GM21423 (cell line): Measurements from ENCODE around the gene NAALAD2.
A peak's percentile ranks its signal among the peaks of the same experiment; 100 is the strongest.
"Not testable (repeated sequence)": the region's sequence is repeated elsewhere in the genome, so short reads cannot be mapped to it uniquely, and the experiment has no call there.

Experiments
- ATAC-seq: cut with Tn5 transposase; IDR thresholded peaks from one replicate; pipeline ENCODE4 v1.9.1; 2021; ENCODE audit warnings: mild to moderate bottlenecking, moderate library complexity; ENCODE audit not compliant: unreplicated experiment

NAALAD2 gene

GRCh38 chr11:90134478-90135003, at the start of gene NAALAD2:
TSS of gene NAALAD2 (plus strand) at chr11:90134663. CDS start at chr11:90134759, 96 bp downstream.
- peak; percentile 85 for ATAC-seq

- not testable (repeated sequence) for ATAC-seq
These were observed 48.8 kb upstream of the NAALAD2 start, which contains the start of gene UBTFL1 for GRCh38 chr11:90085650-90086049. TSS of gene UBTFL1 (plus strand) at chr11:90085950. CDS start at chr11:90085950, 0 bp downstream.

GRCh38 chr11:90088731-90089130, 45.7 kb upstream of the NAALAD2 start:
- ATAC-seq: not testable (repeated sequence)

DNA sequence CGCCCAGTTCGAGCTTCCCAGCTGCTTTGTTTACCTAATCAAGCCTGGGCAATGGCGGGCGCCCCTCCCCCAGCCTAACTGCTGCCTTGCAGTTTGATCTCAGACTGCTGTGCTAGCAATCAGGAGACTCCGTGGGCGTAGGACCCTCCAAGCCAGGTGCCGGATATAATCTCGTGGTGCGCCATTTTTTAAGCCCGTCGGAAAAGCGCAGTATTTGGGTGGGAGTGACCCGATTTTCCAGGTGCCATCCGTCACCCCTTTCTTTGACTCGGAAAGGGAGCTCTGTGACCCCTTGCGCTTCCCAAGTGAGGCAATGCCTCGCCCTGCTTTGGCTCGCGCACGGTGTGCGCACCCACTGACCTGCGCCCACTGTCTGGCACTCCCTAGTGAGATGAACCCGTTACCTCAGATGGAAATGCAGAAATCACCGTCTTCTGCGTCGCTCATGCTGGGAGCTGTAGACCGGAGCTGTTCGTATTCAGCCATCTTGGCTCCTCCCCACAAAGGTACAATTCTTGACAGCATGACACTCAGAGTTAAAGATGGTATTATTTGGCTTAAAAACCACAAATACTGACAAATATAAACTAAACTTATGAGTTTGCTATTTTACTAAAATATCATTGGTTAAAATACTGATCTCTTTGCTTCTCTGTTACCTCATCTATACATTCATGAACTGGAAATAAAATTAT, 39.1 kb upstream of the NAALAD2 start:
- ATAC-seq: not testable (repeated sequence)

GRCh38 chr11:90098261-90098660, 36.2 kb upstream of the NAALAD2 start:
- ATAC-seq: not testable (repeated sequence)

DNA sequence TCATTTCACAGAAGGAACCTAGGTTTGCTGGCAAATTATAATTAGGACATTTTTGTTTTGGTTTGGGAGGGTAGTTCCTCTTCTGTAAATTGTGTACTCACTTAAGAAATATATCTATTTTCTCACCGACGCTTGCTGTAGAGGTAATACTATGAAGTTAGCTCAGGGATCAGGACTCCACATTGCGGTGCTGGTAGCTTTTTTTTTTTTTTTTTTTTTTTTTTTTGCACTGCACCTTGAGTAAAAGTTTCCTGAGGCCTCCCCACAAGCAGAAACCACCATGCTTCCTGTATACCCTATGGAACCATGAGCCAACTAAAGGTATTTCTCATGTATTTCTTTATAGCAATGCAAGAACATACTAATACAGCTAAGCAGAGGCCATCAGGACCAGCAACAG, 34.0 kb upstream of the NAALAD2 start:
- ATAC-seq: no peak

DNA sequence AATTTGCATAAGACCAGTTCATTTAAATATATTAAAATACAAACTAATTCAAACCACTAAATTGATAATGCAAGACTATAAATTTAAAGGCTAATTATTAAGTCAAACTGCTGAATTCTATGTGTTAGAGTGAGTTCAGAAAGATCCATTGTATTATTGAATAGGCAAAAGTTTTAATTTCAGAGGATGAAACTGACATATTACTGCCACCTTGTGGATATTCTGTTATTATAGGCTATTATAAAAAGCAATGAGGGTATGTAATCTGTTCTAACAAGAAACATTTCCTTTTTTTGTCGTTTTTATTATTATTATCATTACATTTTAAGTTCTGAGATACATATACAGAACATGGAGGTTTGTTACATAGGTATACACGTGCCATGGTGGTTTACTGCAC, 20.9 kb upstream of the NAALAD2 start:
- ATAC-seq: no peak

DNA sequence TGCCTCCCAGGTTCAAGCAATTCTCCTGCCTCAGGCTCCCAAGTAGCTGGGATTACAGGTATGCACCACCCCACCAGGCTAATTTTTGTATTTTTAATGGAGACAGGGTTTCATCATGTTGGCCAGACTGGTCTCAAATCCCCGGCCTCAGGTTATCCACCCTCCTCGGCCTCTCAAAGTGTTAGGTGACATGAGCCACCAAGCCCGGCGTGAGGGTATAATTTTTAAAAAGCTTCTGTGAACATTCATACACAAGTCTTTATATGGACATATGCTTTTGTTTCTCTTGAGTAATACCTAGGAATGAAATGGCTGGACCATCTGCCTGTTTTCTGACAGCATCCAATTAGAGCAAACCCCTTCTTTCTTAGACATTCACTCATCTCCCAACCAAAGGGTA, 14.3 kb upstream of the NAALAD2 start:
- no peak for ATAC-seq

GRCh38 chr11:90124371-90124770, 10.1 kb upstream of the NAALAD2 start:
- no peak for ATAC-seq

- ATAC-seq: no peak
These were observed 9.5 kb upstream of the NAALAD2 start for GRCh38 chr11:90124946-90125345.

- ATAC-seq: no peak
These were observed 644 bp upstream of the NAALAD2 start for GRCh38 chr11:90133560-90134477.

DNA sequence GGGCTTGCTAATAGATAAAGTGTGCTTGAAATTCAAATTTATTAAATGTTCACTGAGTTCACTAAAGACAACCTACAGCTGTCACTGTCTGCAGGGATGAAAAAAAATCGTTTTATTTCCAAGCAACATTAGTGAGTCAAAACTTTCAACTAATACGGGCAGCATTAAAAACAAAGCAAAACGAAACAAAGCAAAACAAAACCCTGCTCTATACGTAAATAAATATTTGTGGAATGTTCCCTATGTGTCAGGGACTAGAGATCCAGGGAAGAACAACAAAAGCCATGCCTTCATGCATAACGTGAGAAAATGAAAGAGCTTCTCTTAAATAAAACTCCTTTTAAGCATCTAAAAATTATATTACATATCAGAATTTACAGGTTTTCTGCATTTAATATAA, 553 bp downstream of the NAALAD2 start:
- no peak for ATAC-seq

DNA sequence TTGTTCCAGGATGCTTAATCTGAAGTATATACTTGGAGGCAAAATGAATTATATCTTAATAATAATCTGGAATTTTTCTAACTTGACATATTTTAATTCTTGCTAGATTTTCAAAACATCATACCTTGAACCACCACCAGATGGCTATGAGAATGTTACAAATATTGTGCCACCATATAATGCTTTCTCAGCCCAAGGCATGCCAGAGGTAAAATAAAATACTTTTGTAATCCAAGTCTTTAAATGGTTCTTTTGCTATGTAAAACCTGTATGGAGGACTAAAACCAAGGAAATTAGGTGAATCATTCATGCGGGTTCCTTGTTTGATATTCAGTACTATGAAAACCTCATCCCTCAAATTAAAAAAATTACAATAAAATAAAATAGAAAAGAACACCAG, 14.4 kb downstream of the NAALAD2 start:
- no peak for ATAC-seq

GRCh38 chr11:90166982-90167573, 32.6 kb downstream of the NAALAD2 start:
- not testable (repeated sequence) for ATAC-seq

DNA sequence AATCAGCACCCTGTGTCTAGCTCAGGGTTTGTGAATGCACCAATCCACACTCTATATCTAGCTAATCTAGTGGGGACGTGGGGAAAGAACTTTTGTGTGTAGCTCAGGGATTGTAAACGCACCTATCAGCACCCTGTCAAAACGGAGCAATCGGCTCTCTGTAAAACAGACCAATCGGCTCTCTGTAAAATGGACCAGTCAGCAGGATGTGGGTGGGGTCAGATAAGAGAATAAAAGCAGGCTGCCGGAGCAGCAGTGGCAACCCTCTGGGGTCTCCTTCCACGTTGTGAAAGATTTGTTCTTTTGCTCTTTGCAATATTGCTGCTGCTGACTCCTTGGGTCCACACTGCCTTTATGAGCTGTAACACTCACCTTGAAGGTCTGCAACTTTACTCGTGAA, 33.2 kb downstream of the NAALAD2 start:
- ATAC-seq: not testable (repeated sequence)

GRCh38 chr11:90168571-90168970, 34.1 kb downstream of the NAALAD2 start:
- no peak for ATAC-seq

DNA sequence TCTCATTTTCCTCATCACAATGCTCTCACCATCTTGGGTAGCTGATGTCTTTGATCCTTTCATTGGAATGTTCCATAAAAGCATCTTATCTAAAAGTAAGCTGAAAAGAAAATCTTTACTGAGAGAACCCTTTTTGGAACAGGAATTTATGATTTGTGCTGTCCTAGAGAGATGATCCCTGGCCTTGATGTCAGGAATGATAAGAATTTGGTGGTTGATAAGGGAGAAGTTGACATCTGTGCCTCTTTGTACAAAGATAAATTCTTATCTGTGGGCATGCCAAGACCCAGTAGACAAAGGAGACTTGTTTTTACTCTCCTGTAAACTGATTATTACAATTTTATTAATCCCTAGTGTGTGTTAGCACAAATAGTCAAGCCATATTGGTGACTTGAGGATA, 36.9 kb downstream of the NAALAD2 start:
- ATAC-seq: no peak

- no peak for ATAC-seq
These were observed 41.6 kb downstream of the NAALAD2 start for GRCh38 chr11:90176069-90176468.

- ATAC-seq: no peak
These were observed 44.3 kb downstream of the NAALAD2 start for GRCh38 chr11:90178751-90179150.

- no peak for ATAC-seq
These were observed 45.5 kb downstream of the NAALAD2 start for GRCh38 chr11:90179923-90180322.

DNA sequence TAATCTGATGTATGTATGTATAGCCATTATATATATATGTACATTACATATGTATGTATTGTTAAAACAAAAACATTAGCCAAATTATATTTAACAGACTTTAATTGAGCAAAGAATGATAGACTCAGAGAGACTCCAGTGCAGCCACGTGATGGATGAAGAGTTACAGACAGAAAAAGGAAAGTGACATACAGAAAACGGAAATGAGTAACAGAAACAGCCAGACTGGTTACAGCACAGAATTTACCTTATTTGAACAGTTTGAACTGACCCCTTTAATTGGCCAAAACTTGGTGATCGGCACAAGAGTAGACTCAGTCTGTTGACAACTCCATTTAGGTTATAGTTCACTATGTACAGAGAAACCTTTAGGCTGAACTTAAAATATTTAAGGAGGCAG, 53.4 kb downstream of the NAALAD2 start:
- no peak for ATAC-seq
